Ovary (tissue), 9 donors: ENCODE results near the gene ALDH1A3. TPM values are rescaled to one million over a fixed set of nuclear protein-coding genes. Genes with fewer than 3 reads are reported as not detected.
A peak's percentile ranks its signal among the peaks of the same experiment; 100 is the strongest.

Experiments
- DNase-seq, 5 donors: peaks; one replicate each; pipeline ENCODE4 v3.0.0-alpha.2; 2019 to 2020
- H3K27ac ChIP-seq, 2 donors: fragments of 200-600 bp; one replicate each; pipeline versions ENCODE4 v1.5.1 to v1.8.0; 2019 to 2022
- H3K27me3 ChIP-seq: fragments of 200-600 bp; one replicate; pipeline ENCODE4 v1.8.0; 2022
- H3K36me3 ChIP-seq: fragments of 200-600 bp; sonication (generic); one replicate; pipeline ENCODE4 v1.5.1; 2019
- H3K4me1 ChIP-seq: one replicate; pipeline ENCODE4 v1.8.1; 2013; ENCODE audit warnings: mild to moderate bottlenecking, moderate library complexity; ENCODE audit not compliant: insufficient read depth
- H3K4me3 ChIP-seq: fragments of 200-600 bp; sonication (generic); one replicate; pipeline ENCODE4 v1.5.1; 2017
- H3K9me3 ChIP-seq, 2 donors: fragments of 200-600 bp in 1 of 2; sonication (generic) in 1 of 2; one replicate each; pipeline versions ENCODE4 v1.5.1 to v1.8.1; 2013 to 2019; ENCODE audit warnings: mild to moderate bottlenecking in 1 of 2, moderate library complexity in 1 of 2
- EP300 ChIP-seq: sonication (generic); formaldehyde crosslinking; IDR thresholded peaks from one replicate; pipeline ENCODE4 v1.6.1; 2017; ENCODE audit warnings: antibody characterized with exemption
- POLR2A ChIP-seq: fragments of 450-650 bp; IDR thresholded peaks from one replicate; pipeline ENCODE4 v1.6.1; 2017; ENCODE audit warnings: antibody characterized with exemption, mild to moderate bottlenecking, moderate library complexity
- WGBS, 3 donors: extraction: QIAGEN DNeasy Blood & Tissue Kit in 1 of 3; methylation state at CpG; one replicate each; pipeline versions ENCODE4 v1.1.5 to v1.1.7; 2013 to 2017; 5-methylcytosine and 5-hydroxymethylcytosine counted together
- intact Hi-C, 4 donors: fragments of 100-400 bp; cut with DNase I; formaldehyde crosslinking; loops; one replicate each; pipeline versions ENCODE4 v1.11.0 to v1.15.1; 2022 to 2023
- polyA plus RNA-seq, 2 donors: library from polyadenylated mRNA; stranded (reverse); fragments of 200-250 nt in 1 of 2; fragments of 350-450 nt in 1 of 2; fragmentation: Illumina TruSeq in 1 of 2; extraction: RNeasy Lipid Tissue Mini Kit (QIAGEN cat#74804) in 1 of 2; gene quantifications; one replicate each; pipeline ENCODE4 v1.2.3, GENCODE V29; 2013 to 2014
- total RNA-seq, 7 donors: library from RNA; depleted of rRNA in 2 of 7; stranded (reverse); fragments of >200 nt in 2 of 7; fragmentation: NEBNext Ultra II Directional in 3 of 7; extraction: Animal tissue kit (Norgen Biotek cat#: 25700) in 3 of 7; gene quantifications; one replicate each; pipeline versions ENCODE4 v1.1.0 to v1.2.4, GENCODE V29; 2016 to 2023
- TF ChIP-seq, protein P1 (sequence below), 3 donors: fragments of 450-650 bp in 2 of 3; fragments of 200-600 bp in 1 of 3; IDR thresholded peaks; one replicate each; pipeline versions ENCODE4 v1.5.1 to v1.8.0; 2016 to 2022; ENCODE audit warnings: antibody characterized with exemption in 3 of 3, mild to moderate bottlenecking in 1 of 3
- donor health status: DM: no; HTN: no; CAD: no; lungs with moderate emphysema.
- donor health status: DM: no; HTN: no; CAD: no.
- donor health status: Bipolar disorder and iron deficiency.
- donor health status: DM: yes; HTN: yes; CAD: no.
- donor health status: DM: no; HTN: no; CAD: no.
- donor health status: DM: yes; HTN: yes; CAD: no.

Gene ALDH1A3
- total and polyA plus RNA-seq, 9 donors = 2.2 to 73.2 (median 9.9) TPM

DNA sequence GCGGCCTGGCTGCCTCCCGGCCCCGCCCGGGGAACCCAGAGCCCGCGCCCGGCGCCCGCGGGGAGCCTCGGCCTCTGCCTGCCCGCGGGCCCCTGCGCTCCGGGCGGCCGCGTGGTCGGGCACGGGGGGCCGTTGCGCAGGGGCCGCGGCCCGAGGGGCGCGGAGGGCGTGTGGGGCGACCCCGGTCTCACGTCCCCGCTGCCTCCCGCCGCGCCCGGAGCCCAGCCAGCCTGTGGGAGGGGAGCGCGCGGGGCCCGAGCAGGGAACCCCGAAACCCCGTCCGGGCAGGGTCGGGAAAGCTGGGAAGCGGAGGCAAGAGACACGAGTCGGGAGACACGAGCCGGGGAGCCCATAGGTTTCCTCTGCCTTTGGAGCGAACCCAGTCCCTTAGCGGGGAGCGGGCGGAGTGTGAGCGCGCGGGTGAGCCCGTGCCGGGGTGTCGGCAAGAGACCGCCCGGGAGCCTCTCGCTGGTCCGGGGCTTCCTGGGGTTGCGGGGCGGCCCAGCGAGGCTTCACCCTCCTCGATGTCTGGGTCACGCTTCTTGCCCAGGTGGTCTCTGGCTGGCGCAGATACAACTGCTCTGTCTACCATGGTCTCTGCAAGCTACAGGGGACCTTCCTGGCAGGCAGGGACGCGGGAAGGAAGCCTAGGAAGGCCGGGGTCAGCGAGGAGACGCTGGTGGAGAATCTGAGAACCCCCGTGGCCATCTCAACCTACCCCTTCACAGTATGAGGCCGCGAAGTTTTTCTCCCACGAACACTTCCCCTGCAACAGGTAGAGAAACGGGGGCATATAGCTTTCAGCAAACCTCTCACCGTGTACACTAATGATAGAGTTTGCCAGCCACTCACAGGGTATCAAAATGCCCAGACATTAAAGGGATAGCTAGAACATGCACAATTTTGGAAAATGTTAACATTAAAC lies 40.1 kb downstream of the ALDH1A3 start:
- Histone ChIP-seq H3K27ac (peak overlapping the region; percentile 57 to 58), H3K27me3 (no peaks in the 10 kb centered on the region), H3K9me3 (no peaks in the 10 kb centered on the region), H3K4me1 (peaks cover 5% of the 10 kb centered on the region), H3K4me3 (peak overlapping the region; percentile 50), H3K36me3 (no peaks in the 10 kb centered on the region)
- 3 to 11% (median 11%) methylated on average over 31 to 80 of the region's 80 CpGs for WGBS, 3 donors
- TF ChIP-seq, protein P1, sequence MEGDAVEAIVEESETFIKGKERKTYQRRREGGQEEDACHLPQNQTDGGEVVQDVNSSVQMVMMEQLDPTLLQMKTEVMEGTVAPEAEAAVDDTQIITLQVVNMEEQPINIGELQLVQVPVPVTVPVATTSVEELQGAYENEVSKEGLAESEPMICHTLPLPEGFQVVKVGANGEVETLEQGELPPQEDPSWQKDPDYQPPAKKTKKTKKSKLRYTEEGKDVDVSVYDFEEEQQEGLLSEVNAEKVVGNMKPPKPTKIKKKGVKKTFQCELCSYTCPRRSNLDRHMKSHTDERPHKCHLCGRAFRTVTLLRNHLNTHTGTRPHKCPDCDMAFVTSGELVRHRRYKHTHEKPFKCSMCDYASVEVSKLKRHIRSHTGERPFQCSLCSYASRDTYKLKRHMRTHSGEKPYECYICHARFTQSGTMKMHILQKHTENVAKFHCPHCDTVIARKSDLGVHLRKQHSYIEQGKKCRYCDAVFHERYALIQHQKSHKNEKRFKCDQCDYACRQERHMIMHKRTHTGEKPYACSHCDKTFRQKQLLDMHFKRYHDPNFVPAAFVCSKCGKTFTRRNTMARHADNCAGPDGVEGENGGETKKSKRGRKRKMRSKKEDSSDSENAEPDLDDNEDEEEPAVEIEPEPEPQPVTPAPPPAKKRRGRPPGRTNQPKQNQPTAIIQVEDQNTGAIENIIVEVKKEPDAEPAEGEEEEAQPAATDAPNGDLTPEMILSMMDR (IDR thresholded peaks at IDR 0.05) = peak in 1 of 3 donors; percentile 12
- TF ChIP-seq EP300 = no peak
- TF ChIP-seq POLR2A = no peak
- DNase-seq = peak; percentile 31 to 63 (median 51)
- intact Hi-C loops = loop anchor here in 3 of 4 donors (1.0 to 5.0 kb wide), 4 partner anchors 83 to 338 kb away; no protein-coding TSS in a partner anchor

DNA sequence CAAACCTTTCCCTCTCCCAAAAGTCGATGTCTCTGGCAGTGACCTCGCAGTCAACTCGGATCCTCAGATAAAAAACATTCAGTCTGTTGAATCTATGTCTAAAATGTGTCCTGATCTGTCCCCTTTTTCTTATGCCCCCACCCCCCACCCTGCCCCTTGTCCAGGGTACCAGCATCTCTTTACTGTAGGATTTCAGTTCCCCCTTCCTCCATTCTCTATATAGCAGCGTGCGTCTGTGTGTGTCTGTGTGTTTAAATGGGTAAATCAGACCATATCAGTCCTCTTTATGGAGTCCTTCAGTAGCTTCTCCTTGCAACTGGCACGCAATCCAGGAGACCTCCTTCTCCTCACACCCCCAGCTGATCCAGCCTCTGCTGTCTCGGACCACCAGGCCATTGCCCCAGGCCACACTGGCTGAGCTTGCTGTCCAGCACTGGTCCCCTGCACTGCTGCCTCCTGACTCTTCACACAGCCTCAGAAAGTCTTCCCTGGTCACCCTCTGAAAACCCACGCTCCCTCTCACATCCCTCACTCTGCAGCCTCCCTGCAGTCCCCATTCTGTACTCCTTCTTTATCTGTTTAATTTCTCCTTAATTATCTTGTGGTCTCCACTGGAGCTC lies 41.0 kb downstream of the ALDH1A3 start:
- DNase-seq = peak in 1 of 5 donors; percentile 11
- Histone ChIP-seq H3K27ac (no peak overlapping the region), H3K36me3 (no peaks in the 10 kb centered on the region), H3K4me1 (peaks cover 5% of the 10 kb centered on the region), H3K27me3 (no peaks in the 10 kb centered on the region), H3K4me3 (no peak overlapping the region), H3K9me3 (no peaks in the 10 kb centered on the region)
- 90 to 94% (median 93%) methylated on average over 8 of the region's 8 CpGs for WGBS, 3 donors
- intact Hi-C loops = no loop called here
- TF ChIP-seq, protein P1 (IDR thresholded peaks at IDR 0.05) = no peak
- TF ChIP-seq POLR2A (no peak), EP300 (no peak)

DNA sequence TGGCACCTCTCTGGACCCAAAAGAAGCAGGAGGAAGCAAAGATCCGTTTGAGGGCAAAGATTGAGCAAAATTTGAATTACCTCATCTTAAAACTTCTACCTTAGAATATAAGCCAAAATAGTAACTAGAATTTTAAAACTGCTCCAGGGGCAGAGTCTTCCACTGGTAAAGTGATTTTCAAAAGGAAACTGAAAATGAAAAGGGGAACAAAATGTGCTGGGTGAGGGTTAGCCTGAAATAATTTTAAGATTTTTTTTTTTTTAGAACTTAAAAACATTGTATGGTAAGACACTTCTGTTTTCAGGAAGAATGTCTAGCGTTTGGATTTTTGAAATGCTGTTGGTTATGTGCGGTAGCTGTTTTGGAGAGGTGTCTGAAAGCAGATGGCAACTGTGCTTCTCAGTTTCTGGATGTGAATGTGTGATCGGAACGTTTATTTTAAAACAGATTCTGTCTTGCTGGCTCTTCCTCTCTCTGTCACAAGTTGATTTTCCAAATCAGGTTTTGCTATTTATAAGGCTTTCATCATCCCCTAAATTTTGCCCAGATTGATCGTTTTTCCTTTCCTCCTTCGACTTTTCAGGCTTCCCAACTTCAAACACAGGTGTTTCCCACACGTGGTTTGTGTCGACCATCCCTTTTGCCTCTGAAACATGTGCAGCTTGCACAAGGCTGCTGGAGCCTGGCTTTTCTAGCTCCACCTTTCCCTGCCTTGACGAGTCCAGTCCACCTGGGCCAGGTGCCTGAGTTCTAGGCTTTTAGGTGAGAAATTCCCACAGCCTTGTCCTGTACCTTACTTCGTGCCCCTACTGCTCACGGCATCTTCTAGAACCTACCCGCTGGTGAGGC lies 42.8 kb downstream of the ALDH1A3 start:
- Histone ChIP-seq H3K4me3 (no peak overlapping the region), H3K36me3 (no peaks in the 10 kb centered on the region), H3K27ac (no peak overlapping the region), H3K4me1 (peaks cover 5% of the 10 kb centered on the region), H3K27me3 (no peaks in the 10 kb centered on the region), H3K9me3 (no peaks in the 10 kb centered on the region)
- intact Hi-C loops = no loop called here
- peak in 1 of 5 donors; percentile 4 for DNase-seq
- TF ChIP-seq EP300 (no peak), POLR2A (no peak)
- TF ChIP-seq, protein P1 (IDR thresholded peaks at IDR 0.05) = no peak
- WGBS, 3 donors = 68 to 73% (median 73%) methylated on average over 13 of the region's 13 CpGs

DNA sequence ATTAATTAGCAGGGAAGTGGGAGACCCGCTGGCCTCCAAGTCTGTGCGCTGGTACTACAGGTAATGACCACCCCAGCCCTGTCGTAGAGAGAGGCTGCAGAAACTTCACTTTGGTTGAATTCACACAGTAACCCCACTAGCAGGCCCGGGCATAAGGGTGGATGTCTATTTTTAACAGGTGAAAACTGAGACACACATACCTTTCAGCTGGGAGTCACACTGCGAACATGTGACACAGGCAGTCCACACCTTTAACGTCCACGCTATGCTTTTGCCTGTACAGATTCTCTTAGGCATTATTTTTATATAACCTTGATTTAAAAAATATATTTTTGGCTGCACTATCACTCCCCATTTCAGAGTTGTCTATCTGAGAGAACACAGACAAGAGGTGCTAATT lies 43.4 kb downstream of the ALDH1A3 start:
- Histone ChIP-seq H3K4me3 (no peak overlapping the region), H3K36me3 (no peaks in the 10 kb centered on the region), H3K27ac (no peak overlapping the region), H3K4me1 (peaks cover 1% of the 10 kb centered on the region), H3K27me3 (no peaks in the 10 kb centered on the region), H3K9me3 (no peaks in the 10 kb centered on the region)
- intact Hi-C loops = no loop called here
- WGBS, 3 donors = 89 to 97% (median 93%) methylated on average over 7 of the region's 7 CpGs
- TF ChIP-seq, protein P1 (IDR thresholded peaks at IDR 0.05) = no peak
- no peak for TF ChIP-seq EP300
- no peak for TF ChIP-seq POLR2A
- no peak for DNase-seq
